Psoas muscle (tissue), 8 donors: ENCODE data around the gene STIMATE. TPM values are rescaled to one million over a fixed set of nuclear protein-coding genes. Genes with fewer than 3 reads are reported as not detected.

Experiments
- ATAC-seq, 4 donors: fragments of 200-7000 bp; cut with Tn5 transposase; one replicate each; pipeline ENCODE4 v1.9.1; 2020; ENCODE audit warnings: moderate library complexity in 3 of 4, mild to moderate bottlenecking in 2 of 4
- DNase-seq, 2 donors: peaks; one replicate each; pipeline ENCODE4 v3.0.0-alpha.2; 2020
- H3K27ac ChIP-seq: fragments of 200-600 bp; one replicate; pipeline ENCODE4 v1.8.0; 2022
- H3K27me3 ChIP-seq, 3 donors: fragments of 200-600 bp in 1 of 3; one replicate each; pipeline versions ENCODE4 v1.6.1 to v1.8.0; 2013 to 2022; ENCODE audit warnings: low read length in 2 of 3, mild to moderate bottlenecking in 2 of 3, moderate library complexity in 1 of 3; ENCODE audit not compliant: insufficient read depth in 3 of 3
- H3K36me3 ChIP-seq, 2 donors: fragments of 200-600 bp in 1 of 2; one replicate each; pipeline versions ENCODE4 v1.6.1 to v1.8.0; 2013 to 2022; ENCODE audit warnings: low read depth in 1 of 2, mild to moderate bottlenecking in 1 of 2, moderate library complexity in 1 of 2; ENCODE audit not compliant: insufficient read depth in 1 of 2
- H3K4me1 ChIP-seq: fragments of 200-600 bp; one replicate; pipeline ENCODE4 v1.8.0; 2022
- H3K4me3 ChIP-seq: fragments of 200-600 bp; one replicate; pipeline ENCODE4 v1.8.0; 2022; ENCODE audit warnings: mild to moderate bottlenecking
- H3K9me3 ChIP-seq: fragments of 200-600 bp; one replicate; pipeline ENCODE4 v1.8.0; 2022
- WGBS, 3 donors: extraction: QIAGEN DNeasy Blood & Tissue Kit; methylation state at CpG; one replicate each; pipeline versions ENCODE4 v1.1.6 to v1.1.7; 2013; 5-methylcytosine and 5-hydroxymethylcytosine counted together
- intact Hi-C, 2 donors: fragments of 100-400 bp; cut with DNase I; formaldehyde crosslinking; loops; one replicate each; pipeline versions ENCODE4 v1.11.0 to v1.14.2; 2022
- polyA plus RNA-seq, 3 donors: library from polyadenylated mRNA; stranded (reverse); fragments of 200-250 nt; gene quantifications; one replicate each; pipeline ENCODE4 v1.2.3, GENCODE V29; 2013
- total RNA-seq, 4 donors: library from RNA; stranded (reverse); fragmentation: NEBNext Ultra II Directional in 2 of 4; extraction: Animal tissue kit (Norgen Biotek cat#: 25700) in 2 of 4; gene quantifications; one replicate each; pipeline versions ENCODE4 v1.2.1 to v1.2.4, GENCODE V29; 2021 to 2023
- TF ChIP-seq, protein P1 (sequence below): fragments of 200-600 bp; IDR thresholded peaks from one replicate; pipeline ENCODE4 v1.8.0; 2022; ENCODE audit warnings: antibody characterized with exemption
- donor health status: healthy with polysubstance abuse.
- donor health status: DM: no; HTN: no; CAD: no; lungs with moderate emphysema.
- donor health status: Bipolar disorder and iron deficiency.
- donor health status: healthy.
- donor health status: DM: yes; HTN: yes; CAD: no.
- donor health status: DM: no; HTN: no; CAD: no.
- donor health status: DM: no; HTN: no; CAD: no.
- donor health status: DM: yes; HTN: yes; CAD: no.

Gene STIMATE
- total and polyA plus RNA-seq, 7 donors = 3.5 to 22.3 (median 10.2) TPM

DNA sequence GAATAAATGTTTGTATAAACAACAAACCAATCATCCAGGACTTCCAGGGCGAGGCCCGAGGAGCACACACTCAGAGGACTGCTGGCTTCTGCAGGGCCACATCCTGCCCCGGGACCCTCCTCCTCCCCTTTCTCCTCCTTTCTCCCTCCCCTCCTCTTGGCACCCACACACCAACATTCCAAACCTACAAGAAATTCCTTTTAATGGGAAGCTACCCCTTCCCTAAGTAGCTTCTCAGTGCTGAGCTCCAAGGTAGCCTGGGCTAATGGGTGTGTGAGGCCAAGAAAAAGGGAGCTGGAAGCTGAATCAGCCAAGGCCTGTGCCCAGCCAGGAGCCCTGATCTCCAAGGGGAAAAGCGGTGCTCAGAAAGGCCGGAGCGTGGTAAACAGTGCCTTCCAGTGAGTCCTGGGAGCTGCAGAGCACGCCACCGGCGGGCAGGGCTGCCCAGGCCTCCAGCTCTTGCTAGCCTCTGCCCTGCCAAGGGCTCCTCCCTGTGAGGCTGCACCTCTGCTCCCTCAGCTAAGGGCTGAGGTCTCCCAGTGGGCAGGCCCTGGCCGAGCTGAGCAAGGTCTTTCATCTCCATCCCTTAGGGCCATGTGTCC is 98.9 kb downstream of the STIMATE start:
- intact Hi-C loops = no loop called here
- H3K27ac ChIP-seq = no peak overlapping the region
- TF ChIP-seq, protein P1, sequence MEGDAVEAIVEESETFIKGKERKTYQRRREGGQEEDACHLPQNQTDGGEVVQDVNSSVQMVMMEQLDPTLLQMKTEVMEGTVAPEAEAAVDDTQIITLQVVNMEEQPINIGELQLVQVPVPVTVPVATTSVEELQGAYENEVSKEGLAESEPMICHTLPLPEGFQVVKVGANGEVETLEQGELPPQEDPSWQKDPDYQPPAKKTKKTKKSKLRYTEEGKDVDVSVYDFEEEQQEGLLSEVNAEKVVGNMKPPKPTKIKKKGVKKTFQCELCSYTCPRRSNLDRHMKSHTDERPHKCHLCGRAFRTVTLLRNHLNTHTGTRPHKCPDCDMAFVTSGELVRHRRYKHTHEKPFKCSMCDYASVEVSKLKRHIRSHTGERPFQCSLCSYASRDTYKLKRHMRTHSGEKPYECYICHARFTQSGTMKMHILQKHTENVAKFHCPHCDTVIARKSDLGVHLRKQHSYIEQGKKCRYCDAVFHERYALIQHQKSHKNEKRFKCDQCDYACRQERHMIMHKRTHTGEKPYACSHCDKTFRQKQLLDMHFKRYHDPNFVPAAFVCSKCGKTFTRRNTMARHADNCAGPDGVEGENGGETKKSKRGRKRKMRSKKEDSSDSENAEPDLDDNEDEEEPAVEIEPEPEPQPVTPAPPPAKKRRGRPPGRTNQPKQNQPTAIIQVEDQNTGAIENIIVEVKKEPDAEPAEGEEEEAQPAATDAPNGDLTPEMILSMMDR = no peak
- DNase-seq (no peak), ATAC-seq (peak in 1 of 4 donors; percentile 18)
- no peaks in the 10 kb centered on the region for H3K27me3 ChIP-seq
- H3K9me3 ChIP-seq = no peaks in the 10 kb centered on the region
- 78 to 83% (median 81%) methylated on average over 8 to 10 of the region's 10 CpGs for WGBS, 3 donors
- H3K4me3 ChIP-seq = no peak overlapping the region
- no peaks in the 10 kb centered on the region for H3K36me3 ChIP-seq
- no peaks in the 10 kb centered on the region for H3K4me1 ChIP-seq

DNA sequence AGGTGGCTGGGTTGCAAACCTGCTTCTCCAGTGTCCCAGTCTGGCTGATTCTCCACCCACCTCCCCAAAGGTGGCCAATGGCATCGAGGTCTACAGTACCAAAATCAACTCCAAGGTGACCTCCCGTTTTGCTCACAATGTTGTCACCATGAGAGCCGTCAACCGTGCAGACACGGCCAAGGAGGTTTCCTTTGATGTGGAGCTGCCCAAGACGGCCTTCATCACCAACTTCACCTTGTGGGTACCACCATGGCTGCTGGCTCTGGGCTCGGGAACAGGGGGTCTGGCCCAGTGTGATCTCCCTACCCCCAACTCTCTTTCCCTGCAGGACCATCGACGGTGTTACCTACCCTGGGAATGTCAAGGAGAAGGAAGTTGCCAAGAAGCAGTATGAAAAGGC is 100.9 kb downstream of the STIMATE start:
- Histone ChIP-seq H3K27me3 (no peaks in the 10 kb centered on the region), H3K9me3 (no peaks in the 10 kb centered on the region), H3K36me3 (no peaks in the 10 kb centered on the region), H3K4me3 (no peak overlapping the region), H3K27ac (no peak overlapping the region), H3K4me1 (no peaks in the 10 kb centered on the region)
- DNase-seq = no peak
- intact Hi-C loops = no loop called here
- ATAC-seq = no peak
- WGBS, 3 donors = 93 to 96% (median 96%) methylated on average over 9 of the region's 9 CpGs
- TF ChIP-seq, protein P1 = no peak

DNA sequence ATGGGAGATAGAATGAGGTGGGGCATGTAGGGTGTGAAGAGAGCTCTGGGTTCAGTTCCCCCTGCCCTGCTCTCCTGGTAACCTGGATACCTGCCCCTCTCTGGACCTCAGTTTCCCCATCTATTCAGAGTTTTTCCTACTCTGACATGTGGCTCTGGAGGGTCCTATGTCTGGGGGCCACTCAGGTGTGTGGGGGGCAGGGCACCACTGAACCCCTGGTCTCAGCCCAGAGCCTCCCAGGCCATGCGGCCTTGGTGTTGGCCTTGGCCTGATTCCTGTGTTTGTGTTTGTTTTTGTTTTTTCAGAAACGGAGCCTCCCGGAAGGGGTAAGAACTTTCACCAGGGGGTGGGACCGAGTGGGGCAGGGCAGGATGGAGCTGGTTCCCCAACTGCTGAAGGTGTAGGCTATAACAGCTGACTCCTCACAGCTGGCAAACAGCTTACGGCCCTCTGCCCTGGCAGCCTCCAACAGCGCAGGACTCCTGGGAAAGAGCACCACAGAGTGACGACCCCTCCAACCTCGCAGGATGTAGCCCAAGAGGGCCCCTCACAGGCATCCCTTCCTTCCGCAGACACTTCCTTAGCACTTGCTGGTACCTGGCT is 101.9 kb downstream of the STIMATE start:
- H3K36me3 ChIP-seq = no peaks in the 10 kb centered on the region
- intact Hi-C loops = no loop called here
- no peak overlapping the region for H3K27ac ChIP-seq
- H3K9me3 ChIP-seq = no peaks in the 10 kb centered on the region
- H3K27me3 ChIP-seq = no peaks in the 10 kb centered on the region
- DNase-seq = no peak
- no peak overlapping the region for H3K4me3 ChIP-seq
- 61 to 66% (median 66%) methylated on average over 9 of the region's 9 CpGs for WGBS, 3 donors
- no peak for ATAC-seq
- H3K4me1 ChIP-seq = no peaks in the 10 kb centered on the region
- TF ChIP-seq, protein P1 = no peak

DNA sequence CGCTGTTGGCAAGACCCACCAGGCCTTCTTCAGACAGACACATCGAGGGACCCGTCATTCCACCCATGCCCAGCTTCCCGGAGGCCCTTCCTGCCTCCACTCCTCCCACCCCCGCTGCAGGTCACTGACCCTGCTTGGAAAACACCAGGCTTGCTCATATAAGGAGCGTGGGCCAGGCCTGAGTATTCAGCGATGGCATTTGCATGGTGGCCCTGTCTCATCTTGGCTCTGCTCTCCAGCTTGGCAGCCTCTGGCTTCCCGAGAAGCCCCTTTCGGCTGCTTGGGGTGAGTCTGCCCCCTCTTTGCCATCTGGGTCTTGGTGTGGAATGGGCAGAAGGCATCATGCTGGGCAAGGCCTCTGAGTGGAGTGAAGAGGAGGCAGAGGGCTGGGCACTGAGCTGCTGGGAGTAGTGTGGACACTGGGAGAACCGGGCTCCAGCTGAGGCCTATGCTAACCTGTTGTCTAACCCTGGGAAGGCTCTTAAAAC is 102.7 kb downstream of the STIMATE start, which contains the start of gene ITIH3:
Gene ITIH3 (plus strand): TSS at position 185 of the 488 bp plus-strand sequence. CDS start 8 bp downstream, at position 193.
- Histone ChIP-seq H3K4me3 (no peak within 1 kb of the TSS), H3K27ac (no peak within 1 kb of the TSS), H3K4me1 (no peaks in the 10 kb centered on the region), H3K27me3 (no peaks in the 10 kb centered on the region), H3K9me3 (no peaks in the 10 kb centered on the region), H3K36me3 (no peaks in the 10 kb centered on the region)
- intact Hi-C loops = no loop called here
- no peak for DNase-seq
- no peak for ATAC-seq
- WGBS, 3 donors = 55 to 62% (median 56%) methylated on average over 10 of the region's 10 CpGs
- TF ChIP-seq, protein P1 = no peak
